Measurements from ENCODE around the gene ANKFN1. TPM values are rescaled to one million over a fixed set of nuclear protein-coding genes. Genes with fewer than 3 reads are reported as not detected.

Gene ANKFN1
- total RNA-seq, 1 experiment from 2014 or later: 0.94 TPM

DNA sequence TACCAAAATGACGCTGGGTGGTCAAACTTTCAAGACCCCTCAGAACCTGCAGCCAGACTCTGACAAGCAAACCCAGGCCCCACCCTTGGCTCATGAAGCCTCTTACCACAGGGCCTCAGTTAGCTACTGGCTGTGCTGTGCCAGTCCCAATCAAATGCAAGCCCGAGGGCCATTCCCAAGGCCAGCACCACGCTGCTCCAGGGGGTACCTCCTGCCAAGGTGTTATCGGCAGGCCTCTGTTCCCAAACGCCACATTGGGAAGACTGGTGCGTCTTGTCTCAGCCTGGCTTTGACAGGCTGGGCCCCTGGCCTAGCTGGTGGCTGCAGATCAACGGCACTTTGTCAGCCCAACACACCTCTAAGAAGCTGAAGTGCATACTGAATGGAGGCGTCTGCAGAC is 404.4 kb downstream of the ANKFN1 start:
- no peak for DNase-seq (ENCODE audit: extremely low read depth, low read depth)

DNA sequence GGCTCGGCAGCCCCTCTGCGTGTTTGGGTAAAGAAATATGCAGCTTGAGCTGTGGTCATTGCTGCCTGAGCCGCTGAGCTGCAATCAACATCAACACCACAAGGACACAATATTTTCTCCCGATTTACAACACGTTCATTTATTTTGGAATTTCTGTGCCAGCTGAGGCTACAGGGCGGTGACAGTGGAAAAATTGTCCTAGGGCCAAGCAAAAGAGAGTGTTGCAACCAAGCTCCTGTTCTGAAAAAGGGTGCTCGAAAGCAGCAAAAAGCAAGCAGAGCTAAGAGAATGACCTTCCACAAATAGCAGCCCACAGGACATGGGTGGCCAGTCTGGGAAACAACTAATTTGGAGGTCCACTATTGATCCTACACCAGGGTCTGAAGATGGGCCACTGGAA is 404.8 kb downstream of the ANKFN1 start:
- no peak for DNase-seq (ENCODE audit: extremely low read depth, low read depth)

Small RNA genes within 50 kb of the gene (small RNA-seq; reads per million reads assigned to genes)
- gene AC006600.1: 0 reads per million in 2 experiments

Measured in NCI-H460 (cell line).